HT-29 (cell line): ENCODE results near the gene STAP1. TPM values are rescaled to one million over a fixed set of nuclear protein-coding genes. Genes with fewer than 3 reads are reported as not detected.
A peak's percentile ranks its signal among the peaks of the same experiment; 100 is the strongest.
"Not testable (repeated sequence)": the region's sequence is repeated elsewhere in the genome, so short reads cannot be mapped to it uniquely, and the experiment has no call there.

Experiments
- DNase-seq: peaks from one replicate; pipeline ENCODE4 v3.0.0-alpha.2; 2015; ENCODE audit warnings: low spot score
- total RNA-seq: library from RNA; depleted of rRNA; stranded (reverse); fragments of >200 nt; shearing (Covaris generic); gene quantifications from 2 replicates; pipeline ENCODE4 v1.2.3, GENCODE V29; 2014; rRNA removed

Gene STAP1, protein sequence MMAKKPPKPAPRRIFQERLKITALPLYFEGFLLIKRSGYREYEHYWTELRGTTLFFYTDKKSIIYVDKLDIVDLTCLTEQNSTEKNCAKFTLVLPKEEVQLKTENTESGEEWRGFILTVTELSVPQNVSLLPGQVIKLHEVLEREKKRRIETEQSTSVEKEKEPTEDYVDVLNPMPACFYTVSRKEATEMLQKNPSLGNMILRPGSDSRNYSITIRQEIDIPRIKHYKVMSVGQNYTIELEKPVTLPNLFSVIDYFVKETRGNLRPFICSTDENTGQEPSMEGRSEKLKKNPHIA
- total RNA-seq = not detected in 2 replicates

DNA sequence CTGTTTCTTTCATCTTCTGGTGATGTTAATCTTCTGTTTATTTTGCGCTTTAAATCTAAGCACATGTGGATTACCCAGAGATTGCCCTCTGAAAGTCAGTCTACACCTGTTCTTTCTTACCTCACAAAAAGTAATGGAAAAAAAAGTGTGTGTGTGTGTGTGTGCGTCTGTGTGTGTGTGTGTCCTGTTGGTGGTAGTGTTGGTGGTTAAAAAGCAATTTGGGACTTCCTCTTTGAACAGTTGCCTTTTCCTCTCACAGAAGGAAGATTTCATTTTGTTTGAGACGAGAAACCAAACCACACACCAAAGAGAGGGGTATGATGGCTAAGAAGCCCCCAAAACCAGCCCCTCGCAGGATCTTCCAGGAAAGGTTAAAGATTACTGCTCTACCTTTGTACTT, at the start of gene STAP1:
STAP1 (plus strand) TSS at position 235 of the 400 bp plus-strand sequence; CDS start at position 318, 83 bp downstream.
- DNase-seq = no peak

DNA sequence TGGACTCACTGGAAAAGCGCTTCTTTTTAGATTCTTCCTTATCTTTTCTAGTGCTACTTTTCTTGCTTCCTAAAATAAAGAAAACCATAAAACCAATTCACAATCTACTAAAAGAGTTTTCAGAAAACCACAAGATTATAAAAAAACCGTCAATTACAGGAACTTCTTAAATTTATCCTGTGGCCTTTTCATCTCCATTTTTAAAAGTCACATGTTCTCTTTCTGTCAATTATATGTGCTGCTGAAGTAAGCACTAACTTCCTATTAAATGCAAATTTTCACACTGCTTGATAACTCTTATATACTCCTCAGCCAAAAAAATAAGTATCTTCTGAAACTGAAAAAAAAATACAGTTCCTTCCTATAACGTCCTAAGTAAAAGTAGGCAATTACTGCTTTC, 46.0 kb upstream of the STAP1 start:
- DNase-seq = no peak

DNA sequence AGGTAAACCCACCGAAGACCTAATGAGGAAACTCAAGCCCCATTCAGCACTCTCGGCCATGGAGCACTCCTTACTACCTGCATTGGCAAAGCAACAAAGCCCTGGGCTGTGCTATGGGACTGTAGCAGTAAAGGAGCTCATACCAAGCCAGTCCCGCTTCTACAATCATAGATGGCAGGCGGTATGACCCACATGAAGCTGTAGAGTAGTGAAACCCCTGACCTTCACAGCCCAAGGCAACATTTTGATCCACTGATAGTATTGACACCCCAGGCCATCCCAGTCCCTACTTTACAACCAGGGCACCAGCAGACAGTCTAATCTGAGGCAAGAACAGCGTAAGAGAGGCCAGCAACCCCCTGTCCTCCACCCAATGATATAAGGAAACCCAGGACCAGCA, 38.4 kb upstream of the STAP1 start:
- DNase-seq = no peak

DNA sequence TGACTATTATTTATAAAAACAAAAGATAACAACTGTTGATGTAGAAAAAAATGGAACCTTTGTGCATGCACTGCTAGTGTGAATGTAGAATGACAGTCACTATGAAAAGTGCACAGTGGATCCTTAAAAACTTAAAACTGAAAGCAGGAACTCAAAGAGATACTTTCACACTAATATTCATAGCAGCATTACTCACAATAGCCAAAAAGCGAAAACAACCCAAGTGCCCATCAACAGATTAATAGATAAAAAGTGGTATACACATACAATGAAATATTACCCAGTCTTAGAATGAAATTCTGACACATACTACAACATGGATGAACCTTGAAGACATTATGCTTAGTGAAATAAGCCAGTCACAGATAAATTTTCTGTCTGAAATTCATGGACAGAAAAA, 37.0 kb upstream of the STAP1 start:
- DNase-seq = no peak

DNA sequence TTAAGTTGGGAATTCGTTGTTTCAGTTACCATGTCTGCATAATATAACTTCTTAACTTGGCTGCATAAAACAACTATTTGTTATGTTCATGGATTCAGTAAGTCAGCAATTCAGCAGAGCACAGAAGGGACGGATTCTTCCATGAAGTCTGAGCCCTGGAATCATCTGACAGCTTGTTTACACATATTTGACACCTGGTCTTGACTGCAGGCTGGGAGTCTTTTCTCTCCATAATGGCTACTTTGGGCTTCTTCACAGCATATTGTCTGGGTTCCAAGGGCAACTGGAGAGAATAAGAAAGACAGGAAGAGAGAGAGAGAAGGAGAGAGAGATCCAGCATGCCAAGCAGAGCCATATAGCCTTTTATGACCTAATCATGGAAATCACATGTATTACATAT, 36.3 kb upstream of the STAP1 start:
- DNase-seq = no peak

DNA sequence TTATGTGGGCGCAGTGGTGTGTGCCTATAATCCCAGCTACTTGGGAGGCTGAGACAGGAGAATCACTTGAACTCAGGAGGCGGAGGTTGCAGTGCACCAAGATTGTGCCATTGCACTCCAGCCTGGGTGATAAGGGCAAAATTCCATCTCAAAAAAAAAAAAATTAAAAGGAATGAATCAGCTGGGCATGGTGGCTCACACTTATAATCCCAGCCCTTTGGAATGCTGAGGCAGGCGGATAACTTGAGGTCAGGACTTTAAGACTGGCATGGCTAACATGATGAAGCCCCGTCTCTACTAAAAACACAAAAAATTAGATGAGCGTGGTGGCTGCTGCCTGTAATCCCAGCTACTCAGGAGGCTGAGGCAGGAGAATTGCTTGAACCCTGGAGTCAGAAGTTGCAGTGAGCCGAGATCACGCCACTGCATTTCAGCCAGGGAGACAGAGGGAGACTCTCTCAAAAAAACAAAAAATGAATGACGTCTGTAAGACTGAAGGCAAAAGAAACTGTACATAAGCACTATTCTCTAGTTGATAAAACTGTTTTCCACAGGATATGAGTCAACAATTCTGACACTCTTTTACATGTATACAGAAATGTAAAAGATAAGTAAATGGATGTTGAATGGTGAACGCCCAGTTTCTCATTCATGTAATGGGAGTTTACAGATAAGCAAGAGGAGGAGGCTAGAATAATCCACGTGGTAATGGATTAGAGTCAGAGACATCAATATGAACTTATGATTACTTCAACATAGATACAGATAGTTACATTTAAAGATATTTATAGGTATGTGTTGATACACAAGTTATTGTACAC, 35.5 kb upstream of the STAP1 start:
- DNase-seq = no peak

DNA sequence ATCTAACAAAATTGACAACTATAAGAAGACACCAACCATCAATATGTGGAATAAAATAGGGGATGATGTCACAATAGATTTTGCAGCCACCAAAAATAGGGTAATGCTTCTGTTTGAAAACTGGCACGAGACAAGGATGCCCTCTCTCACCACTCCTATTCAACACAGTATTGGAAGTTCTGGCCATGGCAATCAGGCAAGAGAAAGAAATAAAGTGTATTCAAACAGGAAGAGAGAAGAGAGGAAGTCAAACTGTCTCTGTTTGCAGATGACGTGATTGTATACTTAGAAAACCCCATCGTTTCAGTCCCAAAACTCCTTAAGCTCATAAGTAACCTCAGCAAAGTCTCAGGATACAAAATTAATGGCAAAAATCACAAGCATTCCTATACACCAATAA, 34.4 kb upstream of the STAP1 start:
- not testable (repeated sequence) for DNase-seq

DNA sequence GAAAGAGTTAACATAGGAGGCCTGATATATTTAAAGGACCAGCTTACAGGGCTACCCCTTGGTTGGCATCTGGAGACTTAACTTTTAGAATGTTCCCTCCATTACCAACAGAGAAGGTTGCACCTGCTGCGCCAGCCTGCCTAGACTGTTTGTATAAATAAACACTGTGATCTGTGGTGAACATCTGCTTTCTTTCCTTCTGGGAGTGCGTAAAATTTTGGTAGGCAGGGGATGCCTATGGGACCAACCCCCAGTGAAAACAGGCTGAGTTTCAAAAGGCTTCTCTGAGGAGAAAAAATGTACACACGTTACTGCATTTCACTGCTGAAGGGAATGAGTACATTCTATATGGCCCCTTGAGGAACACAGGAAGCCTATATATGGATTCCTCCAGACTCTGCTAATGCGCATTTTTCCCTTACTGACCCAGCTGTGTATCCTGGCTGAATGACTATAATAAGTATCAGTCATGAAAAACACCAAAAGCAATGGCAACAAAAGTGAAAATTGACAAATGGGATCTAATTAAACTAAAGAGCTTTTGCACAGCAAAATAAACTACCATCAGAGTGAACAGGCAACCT, 27.1 kb upstream of the STAP1 start:
- no peak for DNase-seq

DNA sequence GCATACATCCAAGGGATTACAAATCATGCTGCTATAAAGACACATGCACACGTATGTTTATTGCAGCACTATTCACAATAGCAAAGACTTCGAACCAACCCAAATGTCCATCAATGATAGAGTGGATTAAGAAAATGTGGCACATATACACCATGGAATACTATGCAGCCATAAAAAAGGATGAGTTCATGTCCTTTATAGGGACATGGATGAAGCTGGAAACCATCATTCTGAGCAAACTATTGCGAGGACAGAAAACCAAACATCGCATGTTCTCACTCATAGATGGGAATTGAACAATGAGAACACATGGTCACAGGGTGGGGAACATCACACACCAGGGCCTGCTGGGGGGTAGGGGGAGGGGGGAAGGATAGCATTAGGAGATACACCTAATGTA, 26.1 kb upstream of the STAP1 start:
- not testable (repeated sequence) for DNase-seq

DNA sequence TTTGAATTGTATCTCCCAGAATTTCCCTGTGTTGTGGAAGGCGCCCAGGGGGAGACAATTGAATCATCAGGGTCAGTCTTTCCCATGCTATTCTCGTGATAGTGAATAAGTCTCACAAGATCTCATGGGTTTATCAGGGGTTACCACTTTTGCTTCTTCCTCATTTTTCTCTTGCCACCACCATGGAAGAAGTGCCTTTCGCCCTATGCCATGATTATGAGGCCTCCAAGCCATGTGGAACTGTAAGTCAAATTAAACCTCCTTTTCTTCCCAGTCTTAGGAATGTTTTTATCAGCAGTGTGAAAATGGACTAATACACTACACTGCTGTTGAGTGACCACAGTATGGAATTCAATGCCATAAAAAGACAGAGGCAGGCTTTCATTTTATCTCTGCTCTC, 25.4 kb upstream of the STAP1 start:
- no peak for DNase-seq

DNA sequence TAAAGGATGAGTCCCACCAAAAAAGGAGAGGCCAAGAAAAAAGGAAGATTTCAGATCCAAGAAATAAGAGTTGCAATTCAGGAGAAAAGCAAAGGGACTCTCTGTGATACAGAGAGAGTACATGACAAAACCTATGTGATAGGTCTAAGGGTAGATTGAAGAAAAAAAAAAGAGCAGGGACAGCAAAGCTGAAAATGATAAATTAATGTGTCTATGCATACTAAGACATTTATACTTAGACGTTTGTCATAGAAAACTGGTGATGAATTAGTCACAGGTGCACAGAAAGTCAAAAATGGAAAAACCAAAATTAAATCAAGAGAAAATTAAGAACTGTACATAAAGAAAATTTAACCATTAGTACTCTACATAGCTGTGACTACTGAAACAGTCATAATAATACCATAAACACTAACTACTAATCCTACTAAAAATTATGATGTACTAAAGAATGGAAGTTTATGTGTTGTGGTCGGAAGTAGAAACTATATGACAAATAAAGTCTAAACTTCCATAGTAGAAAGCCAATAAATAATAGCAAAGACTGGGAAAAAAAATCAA, 23.2 kb upstream of the STAP1 start:
- no peak for DNase-seq

DNA sequence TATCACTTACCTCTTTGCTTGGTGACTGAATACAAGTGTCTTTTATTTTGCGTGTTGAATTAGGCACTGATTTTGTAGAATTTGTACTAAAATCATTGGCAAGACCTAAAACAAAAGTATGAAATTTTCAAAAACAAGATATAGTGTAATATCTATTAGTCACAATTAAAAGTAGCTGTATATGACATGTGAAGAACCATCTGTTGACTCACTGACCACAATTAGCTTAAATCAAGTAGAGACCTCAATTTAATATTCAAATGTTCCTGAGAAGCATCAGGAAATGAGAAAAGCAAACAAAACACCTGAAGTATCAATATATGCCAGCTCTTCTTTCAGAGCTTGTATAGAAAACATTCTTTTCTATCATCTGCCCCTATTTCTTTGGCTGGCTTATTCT, 18.7 kb upstream of the STAP1 start:
- DNase-seq = no peak

DNA sequence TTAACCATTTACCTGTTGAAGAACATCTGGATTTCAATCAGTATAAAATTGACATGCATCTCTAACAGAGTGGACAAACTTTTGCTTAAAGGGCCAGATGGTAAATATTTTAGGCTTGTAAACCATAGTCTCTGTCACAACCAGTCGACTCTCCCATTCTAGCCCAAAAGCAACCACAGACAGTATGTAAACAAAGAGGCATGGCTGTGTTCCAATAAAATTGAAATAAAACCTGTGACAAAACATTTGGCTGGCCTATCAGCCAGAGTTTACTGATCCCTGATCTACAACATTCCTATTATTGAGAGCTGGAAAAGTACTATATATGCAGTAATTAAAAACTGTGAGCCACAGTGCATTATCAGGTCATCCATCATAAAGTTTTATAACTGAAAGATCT, 16.5 kb upstream of the STAP1 start:
- no peak for DNase-seq

DNA sequence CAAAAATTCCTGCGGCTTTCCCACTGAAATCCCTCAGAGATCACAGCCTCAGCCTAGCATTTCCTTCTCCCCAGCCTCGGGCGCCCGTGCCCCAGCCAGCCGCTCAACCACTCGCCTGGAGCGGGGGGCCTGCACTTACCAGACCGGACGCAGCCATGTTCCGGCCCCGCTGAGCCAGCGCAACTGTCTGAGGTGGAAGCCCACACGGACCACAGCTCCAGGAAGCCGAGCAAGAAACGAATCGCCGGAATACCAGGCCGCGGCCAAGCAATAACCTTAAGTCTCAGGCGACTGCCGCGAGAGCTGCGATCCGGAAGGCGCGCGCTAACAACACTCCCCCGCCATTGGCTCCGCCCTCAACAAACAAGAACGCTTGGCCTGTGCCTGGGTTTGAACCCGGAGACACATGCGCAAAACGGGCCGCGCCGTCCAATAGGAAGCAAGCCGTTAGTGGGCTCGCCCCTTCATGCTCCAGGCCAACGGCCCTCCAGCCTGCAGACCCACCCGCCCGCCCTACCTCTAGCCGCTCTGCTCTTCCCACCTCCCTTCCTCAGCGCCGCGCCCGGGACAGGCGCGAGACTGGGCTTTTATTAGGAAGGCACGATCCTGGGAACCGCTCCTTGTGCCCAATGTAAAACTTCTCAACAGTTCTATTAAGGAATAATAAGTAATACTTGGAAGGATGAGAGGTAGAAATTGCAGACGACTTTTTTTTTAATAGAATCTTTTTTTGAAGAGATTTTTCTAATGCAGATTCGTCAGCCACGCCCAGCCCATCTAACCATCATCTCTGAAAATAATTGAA, 13.1 kb upstream of the STAP1 start, which contains the start of gene CENPC:
CENPC (minus strand) TSS at position 305 of the 805 bp plus-strand sequence; CDS start at position 157, 148 bp downstream.
- peak; percentile 95 for DNase-seq

DNA sequence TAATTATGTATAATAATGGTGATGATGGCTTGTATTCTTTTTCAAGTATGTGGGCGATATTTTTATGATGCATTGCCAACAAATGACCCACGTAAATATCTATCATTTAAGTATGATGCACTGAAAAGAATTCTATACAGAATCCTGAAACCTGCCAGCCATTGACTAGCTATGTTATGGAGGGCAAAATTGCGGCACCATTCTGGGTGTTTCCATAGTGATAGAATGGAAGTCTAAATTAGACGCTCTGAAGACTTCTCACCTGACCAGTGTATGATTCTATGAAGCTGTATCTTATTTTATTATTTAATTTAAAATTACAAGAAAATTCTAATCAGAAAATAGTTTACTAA, 12.5 kb upstream of the STAP1 start:
- no peak for DNase-seq

DNA sequence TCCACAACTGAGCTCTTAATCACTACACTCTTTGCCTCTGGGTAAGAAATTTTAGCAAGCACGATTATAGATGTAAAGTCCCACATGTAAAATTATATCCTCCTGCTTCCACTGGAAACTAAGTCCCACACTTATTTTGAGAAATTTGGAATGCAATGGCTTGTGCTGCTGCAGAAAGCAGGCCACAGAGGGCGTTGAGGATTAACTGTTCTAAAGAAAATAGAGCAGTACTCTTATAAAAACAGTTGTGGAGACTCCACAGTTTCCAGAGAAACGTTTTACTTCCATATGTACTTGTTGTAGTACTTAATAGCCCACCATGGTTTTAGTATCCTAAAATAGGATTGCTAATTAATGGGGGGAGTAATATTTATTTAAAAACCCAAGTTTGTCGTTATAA, 11.6 kb upstream of the STAP1 start:
- DNase-seq = no peak

DNA sequence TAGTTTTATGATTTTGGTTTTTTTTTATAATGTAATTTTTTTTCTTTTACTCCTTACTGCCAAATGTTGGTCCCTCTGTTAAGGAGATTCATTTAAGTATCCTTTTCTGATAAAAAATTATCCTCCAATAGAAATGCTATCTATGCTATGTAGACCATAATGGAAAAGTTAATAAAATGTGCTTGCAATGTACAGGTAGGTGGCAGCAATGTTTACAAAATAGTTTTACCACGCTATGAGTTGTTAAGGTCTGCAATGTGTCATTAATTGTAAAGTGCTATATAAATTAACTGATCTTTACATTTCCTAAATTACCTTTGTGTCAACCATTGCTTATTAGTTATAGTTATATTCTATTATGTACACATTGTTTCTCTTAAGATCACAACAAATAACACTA, 9.4 kb upstream of the STAP1 start:
- peak; percentile 43 for DNase-seq

DNA sequence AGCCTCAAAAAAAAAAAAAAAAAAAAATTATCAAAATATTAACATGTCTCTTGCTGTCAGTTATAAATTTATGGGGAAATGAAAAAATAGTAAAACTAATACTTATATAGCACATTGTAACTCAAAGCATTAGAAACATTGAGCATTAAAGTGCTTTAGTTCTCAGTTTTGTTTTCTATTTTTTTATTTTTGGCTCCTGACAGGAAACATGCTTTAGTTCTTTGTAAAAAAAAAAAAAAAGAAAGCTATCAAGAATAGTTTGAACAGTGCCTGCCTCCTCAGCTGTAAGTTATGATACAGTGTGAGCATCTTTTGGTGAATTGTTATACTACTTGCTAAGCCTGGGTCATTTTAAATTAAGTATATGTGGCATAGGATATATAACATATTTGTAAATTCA, 8.1 kb upstream of the STAP1 start:
- no peak for DNase-seq

DNA sequence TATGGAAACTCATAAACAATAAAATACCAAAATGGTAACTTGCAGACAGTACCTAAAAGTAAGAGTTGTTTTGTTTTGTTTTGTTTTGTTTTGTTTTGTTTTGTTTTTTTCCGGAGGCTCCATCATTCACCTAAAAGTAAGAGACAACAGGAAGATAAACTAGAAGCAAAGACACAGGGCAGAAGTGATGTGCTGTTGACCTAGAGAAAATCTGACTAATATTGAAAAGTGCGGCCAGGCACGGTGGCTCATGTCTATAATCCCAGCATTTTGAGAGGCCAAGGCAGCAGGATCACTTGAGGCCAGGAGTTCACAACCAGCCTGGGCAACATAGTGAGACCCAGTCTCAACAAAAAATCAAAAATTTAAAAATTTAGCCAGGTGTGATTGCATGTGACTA, 7.7 kb upstream of the STAP1 start:
- no peak for DNase-seq

DNA sequence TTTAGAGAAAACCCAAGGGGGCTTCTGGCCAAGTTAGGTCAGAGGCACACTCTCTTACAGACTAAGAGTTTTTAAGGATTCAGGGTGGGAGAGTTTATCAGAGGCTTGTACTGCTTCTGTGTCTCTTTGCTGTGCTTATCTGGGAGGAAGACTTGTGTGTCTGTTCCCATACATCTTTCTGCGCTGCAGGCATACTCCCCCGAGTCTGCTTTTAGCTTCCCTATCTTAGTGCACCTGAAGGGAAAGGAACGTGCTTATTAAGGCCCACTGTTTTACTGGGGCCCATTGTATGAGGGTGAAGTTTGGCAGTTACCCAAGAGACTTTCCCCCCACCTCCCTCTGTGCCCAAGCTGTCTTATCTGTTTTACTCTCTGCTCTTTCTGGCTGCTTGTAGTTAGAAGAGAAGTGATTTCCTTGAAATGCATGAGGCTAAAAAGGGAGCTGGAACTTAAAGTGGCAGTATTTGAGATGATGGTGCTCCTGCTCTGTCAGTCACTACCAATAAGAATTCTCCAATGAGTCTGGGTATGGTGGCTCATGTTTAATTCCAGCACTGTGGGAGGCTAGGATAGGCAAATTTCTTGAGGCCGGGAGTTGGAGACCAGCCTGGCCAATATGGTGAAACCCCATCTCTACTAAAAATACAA, 6.3 kb upstream of the STAP1 start:
- not testable (repeated sequence) for DNase-seq

DNA sequence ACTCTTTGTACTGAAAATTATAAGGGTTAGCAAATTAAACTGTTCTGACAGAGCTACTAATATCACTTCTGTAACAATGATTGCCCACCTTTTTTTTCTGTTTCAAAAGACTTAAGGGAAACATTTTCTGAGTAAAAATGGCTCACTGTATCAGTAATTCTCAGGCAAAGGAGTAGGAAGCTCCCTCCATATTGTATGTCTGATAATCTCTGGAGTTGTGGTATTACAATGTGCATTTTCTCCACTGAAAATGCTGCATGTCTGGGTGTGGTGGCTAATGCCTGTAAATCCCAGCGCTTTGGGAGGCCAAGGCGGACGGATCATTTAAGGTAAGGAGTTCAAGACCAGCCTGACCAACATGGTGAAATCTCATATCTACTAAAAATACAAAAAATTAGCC, 4.4 kb upstream of the STAP1 start:
- no peak for DNase-seq
